Measurements from ENCODE around the gene GFI1B. TPM values are rescaled to one million over a fixed set of nuclear protein-coding genes. Genes with fewer than 3 reads are reported as not detected.

The GFI1B gene
- total RNA-seq, 1 experiment from 2014 or later: not detected

DNA sequence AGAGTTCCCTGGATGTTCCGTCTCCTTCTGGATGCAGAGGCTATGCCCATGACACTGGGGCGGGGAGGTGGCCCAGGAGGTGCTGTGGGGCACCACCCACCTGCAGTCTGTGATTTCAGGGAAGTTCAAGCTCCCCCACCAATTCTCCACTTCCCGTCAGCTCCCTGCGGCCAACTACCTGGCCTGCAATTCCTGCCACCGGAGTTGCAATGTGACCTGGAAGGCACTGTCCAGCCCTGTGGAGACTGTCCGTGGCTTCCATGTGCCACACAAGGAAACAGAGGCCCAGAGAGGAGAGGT, 16.6 kb downstream of the GFI1B start:
- Histone ChIP-seq H3K27me3 (replicated peaks; ENCODE audit: insufficient read depth, low read depth, low read length, poor library complexity) (peaks cover 37% of the 10 kb centered on the region), H3K27ac (ENCODE audit: low read depth, low read length, poor library complexity, severe bottlenecking) (no peak overlapping the region), H3K36me3 (ENCODE audit: insufficient read depth, low read length, poor library complexity, severe bottlenecking) (no peaks in the 10 kb centered on the region), H3K4me1 (ENCODE audit: insufficient read depth, low read length, poor library complexity, severe bottlenecking) (no peaks in the 10 kb centered on the region), H3K4me3 (ENCODE audit: low read depth, low read length, poor library complexity, severe bottlenecking) (no peak overlapping the region), H3K9me3 (ENCODE audit: low read depth, low read length, poor library complexity, severe bottlenecking) (no peaks in the 10 kb centered on the region)
- POLR2A ChIA-PET (ENCODE audit: low non-redundant PET): no interaction called here
- intact Hi-C loops (cut with micrococcal nuclease; ENCODE audit: unreplicated experiment): no loop called here
- TF ChIP-seq, protein P1, sequence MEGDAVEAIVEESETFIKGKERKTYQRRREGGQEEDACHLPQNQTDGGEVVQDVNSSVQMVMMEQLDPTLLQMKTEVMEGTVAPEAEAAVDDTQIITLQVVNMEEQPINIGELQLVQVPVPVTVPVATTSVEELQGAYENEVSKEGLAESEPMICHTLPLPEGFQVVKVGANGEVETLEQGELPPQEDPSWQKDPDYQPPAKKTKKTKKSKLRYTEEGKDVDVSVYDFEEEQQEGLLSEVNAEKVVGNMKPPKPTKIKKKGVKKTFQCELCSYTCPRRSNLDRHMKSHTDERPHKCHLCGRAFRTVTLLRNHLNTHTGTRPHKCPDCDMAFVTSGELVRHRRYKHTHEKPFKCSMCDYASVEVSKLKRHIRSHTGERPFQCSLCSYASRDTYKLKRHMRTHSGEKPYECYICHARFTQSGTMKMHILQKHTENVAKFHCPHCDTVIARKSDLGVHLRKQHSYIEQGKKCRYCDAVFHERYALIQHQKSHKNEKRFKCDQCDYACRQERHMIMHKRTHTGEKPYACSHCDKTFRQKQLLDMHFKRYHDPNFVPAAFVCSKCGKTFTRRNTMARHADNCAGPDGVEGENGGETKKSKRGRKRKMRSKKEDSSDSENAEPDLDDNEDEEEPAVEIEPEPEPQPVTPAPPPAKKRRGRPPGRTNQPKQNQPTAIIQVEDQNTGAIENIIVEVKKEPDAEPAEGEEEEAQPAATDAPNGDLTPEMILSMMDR (conservative IDR thresholded peaks at IDR 0.05; ENCODE audit: low read depth, low read length): no peak
- no peak for TF ChIP-seq EZH2 (IDR thresholded peaks at IDR 0.05; ENCODE audit: borderline replicate concordance, low read depth, low read length, poor library complexity, severe bottlenecking)
- CTCF ChIA-PET: no interaction called here
- BruUV-seq (replicated peaks): no TSS peak
- DNase-seq (ENCODE audit: low spot score): no peak

- no peak for DNase-seq (ENCODE audit: low spot score)
- ChIA-PET CTCF (no interaction called here), POLR2A (ENCODE audit: low non-redundant PET) (no interaction called here)
- BruUV-seq (replicated peaks): no TSS peak
- H3K4me1 ChIP-seq (ENCODE audit: insufficient read depth, low read length, poor library complexity, severe bottlenecking): no peaks in the 10 kb centered on the region
- no peak overlapping the region for H3K4me3 ChIP-seq (ENCODE audit: low read depth, low read length, poor library complexity, severe bottlenecking)
- H3K9me3 ChIP-seq (ENCODE audit: low read depth, low read length, poor library complexity, severe bottlenecking): no peaks in the 10 kb centered on the region
- intact Hi-C loops (cut with micrococcal nuclease; ENCODE audit: unreplicated experiment): no loop called here
- no peaks in the 10 kb centered on the region for H3K36me3 ChIP-seq (ENCODE audit: insufficient read depth, low read length, poor library complexity, severe bottlenecking)
- TF ChIP-seq EZH2 (IDR thresholded peaks at IDR 0.05; ENCODE audit: borderline replicate concordance, low read depth, low read length, poor library complexity, severe bottlenecking): no peak
- TF ChIP-seq, protein P1 (conservative IDR thresholded peaks at IDR 0.05; ENCODE audit: low read depth, low read length): no peak
- H3K27ac ChIP-seq (ENCODE audit: low read depth, low read length, poor library complexity, severe bottlenecking): no peak overlapping the region
- H3K27me3 ChIP-seq (replicated peaks; ENCODE audit: insufficient read depth, low read depth, low read length, poor library complexity): peaks cover 37% of the 10 kb centered on the region
These were observed 17.4 kb downstream of the GFI1B start for GRCh38 chr9:132995879-132996278.

DNA sequence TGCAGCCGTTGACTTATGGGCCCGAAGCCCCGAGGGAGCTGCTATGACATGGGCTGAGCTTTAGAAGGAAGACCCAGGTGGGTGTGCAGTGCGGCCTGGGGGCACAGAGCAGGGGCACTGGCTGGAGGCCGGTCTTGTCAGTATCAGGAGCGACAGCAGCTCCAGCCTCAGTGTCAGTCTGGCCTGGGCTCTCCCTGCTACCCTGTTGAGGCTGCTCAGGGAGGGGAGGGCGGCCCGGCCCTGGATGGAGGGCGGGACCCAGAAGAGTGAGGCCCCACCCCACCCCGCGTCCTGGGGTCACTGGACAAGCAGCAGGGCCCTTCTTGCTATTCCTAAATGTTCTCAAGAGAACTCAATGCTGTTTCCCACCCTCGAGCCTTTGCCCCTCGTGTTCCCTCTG, 18.0 kb downstream of the GFI1B start:
- Histone ChIP-seq H3K4me1 (ENCODE audit: insufficient read depth, low read length, poor library complexity, severe bottlenecking) (no peaks in the 10 kb centered on the region), H3K9me3 (ENCODE audit: low read depth, low read length, poor library complexity, severe bottlenecking) (no peaks in the 10 kb centered on the region), H3K36me3 (ENCODE audit: insufficient read depth, low read length, poor library complexity, severe bottlenecking) (no peaks in the 10 kb centered on the region), H3K4me3 (ENCODE audit: low read depth, low read length, poor library complexity, severe bottlenecking) (no peak overlapping the region), H3K27me3 (replicated peaks; ENCODE audit: insufficient read depth, low read depth, low read length, poor library complexity) (peaks cover 32% of the 10 kb centered on the region), H3K27ac (ENCODE audit: low read depth, low read length, poor library complexity, severe bottlenecking) (no peak overlapping the region)
- ChIA-PET POLR2A (ENCODE audit: low non-redundant PET) (no interaction called here), CTCF (no interaction called here)
- no peak for DNase-seq (ENCODE audit: low spot score)
- no TSS peak for BruUV-seq (replicated peaks)
- TF ChIP-seq, protein P1 (conservative IDR thresholded peaks at IDR 0.05; ENCODE audit: low read depth, low read length): no peak
- TF ChIP-seq EZH2 (IDR thresholded peaks at IDR 0.05; ENCODE audit: borderline replicate concordance, low read depth, low read length, poor library complexity, severe bottlenecking): no peak
- intact Hi-C loops (cut with micrococcal nuclease; ENCODE audit: unreplicated experiment): no loop called here

Measured in A673 (cell line).